ENCODE results near the gene KLHL34.

KLHL34 gene

GRCh38 chrX:21655901-21656586, 2.1 kb downstream of the KLHL34 start:
- DNase-seq (ENCODE audit: low spot score): no peak

GRCh38 chrX:21645886-21646285, 12.2 kb downstream of the KLHL34 start:
- DNase-seq (ENCODE audit: low spot score): no peak

- no peak for DNase-seq (ENCODE audit: low spot score)
These were observed 12.7 kb downstream of the KLHL34 start for GRCh38 chrX:21645431-21645830.

GRCh38 chrX:21639775-21640174, 18.4 kb downstream of the KLHL34 start:
- DNase-seq (ENCODE audit: low spot score): no peak

GRCh38 chrX:21638311-21638710, 19.8 kb downstream of the KLHL34 start:
- no peak for DNase-seq (ENCODE audit: low spot score)

GRCh38 chrX:21632027-21632426, 26.1 kb downstream of the KLHL34 start:
- no peak for DNase-seq (ENCODE audit: low spot score)

GRCh38 chrX:21623778-21624501, 34.2 kb downstream of the KLHL34 start:
- no peak for DNase-seq (ENCODE audit: low spot score)

GRCh38 chrX:21620234-21620633, 37.9 kb downstream of the KLHL34 start:
- DNase-seq (ENCODE audit: low spot score): no peak

- DNase-seq (ENCODE audit: low spot score): no peak
These were observed 41.7 kb downstream of the KLHL34 start for GRCh38 chrX:21616386-21616785.

GRCh38 chrX:21612154-21612553, 46.0 kb downstream of the KLHL34 start:
- DNase-seq (ENCODE audit: low spot score): no peak

GRCh38 chrX:21610168-21610567, 48.0 kb downstream of the KLHL34 start:
- DNase-seq (ENCODE audit: low spot score): no peak

- DNase-seq (ENCODE audit: low spot score): no peak
These were observed 52.1 kb downstream of the KLHL34 start for GRCh38 chrX:21606002-21606401.
